ENCODE data around the gene TMEM132C.

Gene TMEM132C

GRCh38 chr12:128353301-128353700, 86.3 kb downstream of the TMEM132C start:
- no peak for DNase-seq

GRCh38 chr12:128356547-128356946, 89.6 kb downstream of the TMEM132C start:
- DNase-seq = no peak

- DNase-seq = no peak
These were observed 94.5 kb downstream of the TMEM132C start for GRCh38 chr12:128361400-128361995.

GRCh38 chr12:128365032-128365431, 98.1 kb downstream of the TMEM132C start:
- no peak for DNase-seq

- DNase-seq = no peak
These were observed 98.8 kb downstream of the TMEM132C start for GRCh38 chr12:128365651-128366231.

- no peak for DNase-seq
These were observed 101.0 kb downstream of the TMEM132C start for GRCh38 chr12:128367961-128368360.

GRCh38 chr12:128381541-128381940, 114.6 kb downstream of the TMEM132C start:
- DNase-seq = peak; percentile 25

- no peak for DNase-seq
These were observed 115.0 kb downstream of the TMEM132C start for GRCh38 chr12:128381946-128382345.

GRCh38 chr12:128382946-128383345, 116.0 kb downstream of the TMEM132C start:
- DNase-seq = no peak

GRCh38 chr12:128383357-128383937, 116.5 kb downstream of the TMEM132C start:
- no peak for DNase-seq

- no peak for DNase-seq
These were observed 118.8 kb downstream of the TMEM132C start for GRCh38 chr12:128385736-128386135.

GRCh38 chr12:128387811-128388422, 120.9 kb downstream of the TMEM132C start:
- no peak for DNase-seq

- DNase-seq = peak; percentile 23
These were observed 121.6 kb downstream of the TMEM132C start for GRCh38 chr12:128388461-128389000.

- DNase-seq = no peak
These were observed 126.4 kb downstream of the TMEM132C start for GRCh38 chr12:128393346-128393745.

GRCh38 chr12:128394137-128394536, 127.2 kb downstream of the TMEM132C start:
- DNase-seq = no peak

GRCh38 chr12:128399253-128399652, 132.3 kb downstream of the TMEM132C start:
- DNase-seq = no peak

- DNase-seq = no peak
These were observed 135.7 kb downstream of the TMEM132C start for GRCh38 chr12:128402486-128403243.

GRCh38 chr12:128408669-128409068, 141.7 kb downstream of the TMEM132C start:
- no peak for DNase-seq

GRCh38 chr12:128415036-128415560, 148.1 kb downstream of the TMEM132C start:
- DNase-seq = no peak

- DNase-seq = no peak
These were observed 152.0 kb downstream of the TMEM132C start for GRCh38 chr12:128418944-128419343.

GRCh38 chr12:128420163-128420562, 153.2 kb downstream of the TMEM132C start:
- DNase-seq = no peak

GRCh38 chr12:128421375-128421774, 154.4 kb downstream of the TMEM132C start:
- no peak for DNase-seq

GRCh38 chr12:128423205-128423604, 156.2 kb downstream of the TMEM132C start:
- no peak for DNase-seq

Data from NCI-H524 treated with DMSO at 0.1 percent for 48 hours (cell line).